Caco-2 (cell line): Measurements from ENCODE around the gene ARFGAP1. TPM values are rescaled to one million over a fixed set of nuclear protein-coding genes. Genes with fewer than 3 reads are reported as not detected.

Source experiments
- BruUV-seq: library from RNA; stranded (reverse); fragments of 400-500 nt; replicated peaks from 2 replicates; lab custom pipeline; 2021; lab: Mats Ljungman, UMichigan
- CTCF ChIA-PET: fragments of 300-600 bp; sonication (Branson Sonifier 250); formaldehyde crosslinking; loops from one replicate; lab custom pipeline; 2022; ENCODE audit warnings: antibody characterized with exemption; lab: Charles Lee
- POLR2A ChIA-PET: fragments of 300-600 bp; sonication (Branson Sonifier 250); formaldehyde crosslinking; loops from one replicate; lab custom pipeline; 2022; ENCODE audit warnings: antibody characterized with exemption; lab: Charles Lee
- DNase-seq, 2 experiments: peaks; one replicate each; pipeline versions ENCODE4 v3.0.0 to v3.0.0-alpha.2; 2020 to 2022
- H3K27me3 ChIP-seq: replicated peaks from 2 replicates; pipeline ENCODE4 v1.6.0; 2011; ENCODE audit warnings: low read length; ENCODE audit not compliant: control insufficient read depth, insufficient read depth
- H3K36me3 ChIP-seq: 2 replicates; pipeline ENCODE4 v1.5.1; 2011; ENCODE audit warnings: low read length; ENCODE audit not compliant: control insufficient read depth, insufficient read depth
- H3K4me1 ChIP-seq: fragments of 250-450 bp; sonication (Bioruptor Pico); 2 replicates; pipeline ENCODE4 v1.5.1; 2020; ENCODE audit warnings: mild to moderate bottlenecking
- H3K4me3 ChIP-seq: 2 replicates; pipeline ENCODE4 v1.5.1; 2011; ENCODE audit warnings: low read depth, mild to moderate bottlenecking, control low read depth, low read length
- H3K9me3 ChIP-seq: fragments of 250-450 bp; sonication (Bioruptor Pico); 2 replicates; pipeline ENCODE4 v1.5.1; 2020; ENCODE audit warnings: mild to moderate bottlenecking, moderate library complexity
- H3K27ac Mint-ChIP-seq: one replicate; pipeline ENCODE4 v1.8.0; 2022; ENCODE audit warnings: mixed read lengths; ENCODE audit not compliant: unreplicated experiment
- H3K27me3 Mint-ChIP-seq: one replicate; pipeline ENCODE4 v1.8.0; 2022; ENCODE audit warnings: mixed read lengths; ENCODE audit not compliant: insufficient read depth, unreplicated experiment
- H3K36me3 Mint-ChIP-seq: one replicate; pipeline ENCODE4 v1.8.0; 2022; ENCODE audit warnings: mild to moderate bottlenecking, mixed read lengths; ENCODE audit not compliant: insufficient read depth, unreplicated experiment
- H3K4me1 Mint-ChIP-seq: one replicate; pipeline ENCODE4 v1.8.0; 2022; ENCODE audit warnings: low read depth, mixed read lengths; ENCODE audit not compliant: unreplicated experiment
- H3K4me3 Mint-ChIP-seq: one replicate; pipeline ENCODE4 v1.8.0; 2022; ENCODE audit warnings: mild to moderate bottlenecking, moderate library complexity, mixed read lengths; ENCODE audit not compliant: unreplicated experiment
- H3K9me3 Mint-ChIP-seq: one replicate; pipeline ENCODE4 v1.8.0; 2022; ENCODE audit warnings: mixed read lengths; ENCODE audit not compliant: unreplicated experiment
- CTCF ChIP-seq, 2 experiments: fragments of 200-600 bp in 1 of 2; IDR thresholded peaks; 1 replicate in 1 of 2; 2 replicates in 1 of 2; pipeline versions ENCODE4 v1.5.1 to v1.8.0; 2011 to 2022; ENCODE audit warnings: antibody characterized with exemption in 1 of 2, control low read depth in 1 of 2, inconsistent platforms in 1 of 2, low read depth in 1 of 2, low read length in 1 of 2, mild to moderate bottlenecking in 1 of 2, moderate library complexity in 1 of 2; ENCODE audit not compliant: insufficient read depth in 1 of 2, severe bottlenecking in 1 of 2, unreplicated experiment in 1 of 2
- intact Hi-C: fragments of 100-400 bp; cut with micrococcal nuclease; formaldehyde crosslinking; loops from one replicate; pipeline ENCODE4 v1.10.0; 2022; ENCODE audit not compliant: unreplicated experiment
- total RNA-seq: library from RNA; stranded (reverse); gene quantifications from 2 replicates; pipeline ENCODE4 v1.2.3, GENCODE V29; 2022

ARFGAP1 gene
- total RNA-seq, 1 experiment from 2014 or later: 275 TPM

- H3K9me3 Mint-ChIP-seq: peaks cover 1% of the 10 kb centered on the region
- peaks cover 37% of the 10 kb centered on the region for H3K36me3 Mint-ChIP-seq
- DNase-seq: no peak
- H3K4me1 Mint-ChIP-seq: no peaks in the 10 kb centered on the region
- intact Hi-C loops: no loop called here
- no peak overlapping the region for H3K4me3 ChIP-seq
- no peaks in the 10 kb centered on the region; the same call in 1 of the 2 replicates for H3K27me3 ChIP-seq
- H3K27ac Mint-ChIP-seq: no peak overlapping the region
- H3K27me3 Mint-ChIP-seq: peaks cover 20% of the 10 kb centered on the region
- BruUV-seq: no TSS peak
- 0 out of 2 replicates have a peak, but pooled peaks cover 5% of the 10 kb centered on the region for H3K4me1 ChIP-seq
- ChIA-PET POLR2A (interaction anchor here (0.5 to 1.3 kb wide), 2 partner anchors 23 to 225 kb away, joined by 7 to 9 read pairs; no protein-coding TSS in a partner anchor), CTCF (interaction anchor here (0.5 to 2.8 kb wide), 6 partner anchors 11 to 90 kb away, joined by 3 to 13 read pairs (median 6); no protein-coding TSS in a partner anchor)
- H3K4me3 Mint-ChIP-seq: no peak overlapping the region
- H3K9me3 ChIP-seq: peaks cover 12% of the 10 kb centered on the region
- TF ChIP-seq CTCF (IDR thresholded peaks at IDR 0.05; ENCODE audit: insufficient read depth in 1 of 2, low read depth in 1 of 2, low read length in 1 of 2, severe bottlenecking in 1 of 2, unreplicated experiment in 1 of 2): no peak
- no peaks in the 10 kb centered on the region for H3K36me3 ChIP-seq
These were observed 23.2 kb downstream of the ARFGAP1 start for GRCh38 chr20:63295846-63296245.

- Mint-ChIP-seq H3K36me3 (peaks cover 28% of the 10 kb centered on the region), H3K27me3 (peaks cover 25% of the 10 kb centered on the region), H3K4me3 (no peak overlapping the region), H3K9me3 (peaks cover 10% of the 10 kb centered on the region), H3K4me1 (no peaks in the 10 kb centered on the region), H3K27ac (no peak overlapping the region)
- no peak overlapping the region for H3K4me3 ChIP-seq
- peaks cover 21% of the 10 kb centered on the region for H3K9me3 ChIP-seq
- no peak for DNase-seq
- no peaks in the 10 kb centered on the region for H3K36me3 ChIP-seq
- CTCF ChIA-PET: interaction anchor here (0.6 to 2.8 kb wide), 6 partner anchors 12 to 85 kb away, joined by 3 to 13 read pairs (median 4); no protein-coding TSS in a partner anchor
- H3K4me1 ChIP-seq: 0 out of 2 replicates have a peak, but pooled peaks cover 5% of the 10 kb centered on the region
- intact Hi-C loops: no loop called here
- BruUV-seq: no TSS peak
- TF ChIP-seq CTCF (IDR thresholded peaks at IDR 0.05; ENCODE audit: insufficient read depth in 1 of 2, low read depth in 1 of 2, low read length in 1 of 2, severe bottlenecking in 1 of 2, unreplicated experiment in 1 of 2): no peak
- no peaks in the 10 kb centered on the region; the same call in 1 of the 2 replicates for H3K27me3 ChIP-seq
- POLR2A ChIA-PET: interaction anchor here (0.5 to 1.3 kb wide), 2 partner anchors 24 to 224 kb away, joined by 7 to 9 read pairs; no protein-coding TSS in a partner anchor
These were observed 24.1 kb downstream of the ARFGAP1 start for GRCh38 chr20:63296531-63297299.

- TF ChIP-seq CTCF (IDR thresholded peaks at IDR 0.05; ENCODE audit: insufficient read depth in 1 of 2, low read depth in 1 of 2, low read length in 1 of 2, severe bottlenecking in 1 of 2, unreplicated experiment in 1 of 2): no peak
- peaks cover 21% of the 10 kb centered on the region for H3K36me3 Mint-ChIP-seq
- 0 out of 2 replicates have a peak, but pooled peaks cover 5% of the 10 kb centered on the region for H3K4me1 ChIP-seq
- ChIA-PET POLR2A (interaction anchor here (0.6 to 1.3 kb wide), 2 partner anchors 12 to 224 kb away, joined by 3 to 9 read pairs; no protein-coding TSS in a partner anchor), CTCF (interaction anchor here (0.6 to 1.5 kb wide), 4 partner anchors 12 to 84 kb away, joined by 3 to 9 read pairs (median 4); no protein-coding TSS in a partner anchor)
- H3K9me3 ChIP-seq: peaks cover 24% of the 10 kb centered on the region
- peaks cover 30% of the 10 kb centered on the region for H3K27me3 Mint-ChIP-seq
- H3K4me3 ChIP-seq: no peak overlapping the region
- no peak for DNase-seq
- BruUV-seq: no TSS peak
- no peaks in the 10 kb centered on the region for H3K36me3 ChIP-seq
- H3K27me3 ChIP-seq: no peaks in the 10 kb centered on the region; the same call in 1 of the 2 replicates
- intact Hi-C loops: no loop called here
- H3K27ac Mint-ChIP-seq: no peak overlapping the region
- H3K9me3 Mint-ChIP-seq: peaks cover 14% of the 10 kb centered on the region
- no peaks in the 10 kb centered on the region for H3K4me1 Mint-ChIP-seq
- no peak overlapping the region for H3K4me3 Mint-ChIP-seq
These were observed 24.8 kb downstream of the ARFGAP1 start for GRCh38 chr20:63297371-63297781.
